ENCODE data around the gene SIGLEC1.

DNA sequence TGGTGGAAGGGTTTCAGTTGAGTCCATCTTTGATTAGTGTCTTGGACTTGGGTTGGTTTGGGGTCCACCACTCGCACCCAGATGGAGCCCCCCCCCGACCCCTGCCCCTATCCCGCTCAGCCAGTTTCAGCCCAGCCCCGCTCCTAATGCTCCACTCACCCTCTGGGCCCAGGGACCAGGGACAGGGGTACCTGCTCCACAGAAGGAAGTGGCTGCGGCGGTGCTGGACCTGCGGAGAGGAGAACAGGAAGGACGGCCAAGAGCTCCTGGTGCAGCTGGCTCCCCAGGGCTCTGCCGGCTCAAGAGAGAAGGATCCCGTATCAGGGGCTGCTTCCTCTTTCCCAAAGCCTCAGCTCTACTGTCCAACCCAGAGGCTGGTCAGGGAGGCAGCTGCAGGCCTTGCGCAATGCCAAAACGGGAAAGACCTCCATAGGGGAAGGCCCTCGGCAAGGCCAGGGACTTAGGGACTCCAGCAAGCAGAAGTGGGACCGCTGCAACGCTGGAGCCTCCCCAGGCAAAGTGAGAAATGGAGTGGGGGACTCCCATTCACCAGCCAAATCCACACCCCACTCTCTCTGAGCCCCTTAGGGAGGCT lies at the start of gene SIGLEC1:
- TF ChIP-seq, protein P1, sequence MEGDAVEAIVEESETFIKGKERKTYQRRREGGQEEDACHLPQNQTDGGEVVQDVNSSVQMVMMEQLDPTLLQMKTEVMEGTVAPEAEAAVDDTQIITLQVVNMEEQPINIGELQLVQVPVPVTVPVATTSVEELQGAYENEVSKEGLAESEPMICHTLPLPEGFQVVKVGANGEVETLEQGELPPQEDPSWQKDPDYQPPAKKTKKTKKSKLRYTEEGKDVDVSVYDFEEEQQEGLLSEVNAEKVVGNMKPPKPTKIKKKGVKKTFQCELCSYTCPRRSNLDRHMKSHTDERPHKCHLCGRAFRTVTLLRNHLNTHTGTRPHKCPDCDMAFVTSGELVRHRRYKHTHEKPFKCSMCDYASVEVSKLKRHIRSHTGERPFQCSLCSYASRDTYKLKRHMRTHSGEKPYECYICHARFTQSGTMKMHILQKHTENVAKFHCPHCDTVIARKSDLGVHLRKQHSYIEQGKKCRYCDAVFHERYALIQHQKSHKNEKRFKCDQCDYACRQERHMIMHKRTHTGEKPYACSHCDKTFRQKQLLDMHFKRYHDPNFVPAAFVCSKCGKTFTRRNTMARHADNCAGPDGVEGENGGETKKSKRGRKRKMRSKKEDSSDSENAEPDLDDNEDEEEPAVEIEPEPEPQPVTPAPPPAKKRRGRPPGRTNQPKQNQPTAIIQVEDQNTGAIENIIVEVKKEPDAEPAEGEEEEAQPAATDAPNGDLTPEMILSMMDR (IDR thresholded peaks at IDR 0.05 in 4 of 5, conservative IDR thresholded peaks at IDR 0.05 in 1 of 5): no peak
- no peak for TF ChIP-seq POLR2A (IDR thresholded peaks at IDR 0.05)
